ENCODE measurements around the gene CEACAM18.

- no peak for TF ChIP-seq CTCF (IDR thresholded peaks at IDR 0.05)
- TF ChIP-seq POLR2A (IDR thresholded peaks at IDR 0.05), result no peak
These were observed 15.7 kb upstream of the CEACAM18 start for GRCh38 chr19:51462681-51463080.

Data from body of pancreas (tissue), 4 donors.